A549 (cell line): Measurements from ENCODE around the gene SPPL3. TPM values are rescaled to one million over a fixed set of nuclear protein-coding genes. Genes with fewer than 3 reads are reported as not detected.
A peak's percentile ranks its signal among the peaks of the same experiment; 100 is the strongest.

Source experiments
- ATAC-seq, 2 experiments: fragments of 200-7000 bp in 1 of 2; fragments of >200 bp in 1 of 2; cut with Nextera tagmentation in 1 of 2; cut with Tn5 transposase in 1 of 2; 3 replicates each; pipeline versions ENCODE4 v1.8.0 to v1.9.1; 2018 to 2020; ENCODE audit warnings: mild to moderate bottlenecking in 1 of 2, moderate library complexity in 1 of 2
- CTCF ChIA-PET: fragments of 300-600 bp; sonication (Branson Sonifier 250); formaldehyde crosslinking; extraction: SDS; loops from one replicate; lab custom pipeline; 2021; ENCODE audit warnings: antibody characterized with exemption, inconsistent platforms; lab: Yijun Ruan, JAX
- POLR2A ChIA-PET: fragments of 350-600 bp; formaldehyde crosslinking; extraction: SDS; loops from one replicate; lab custom pipeline; 2021; ENCODE audit warnings: antibody characterized with exemption, inconsistent platforms; lab: Yijun Ruan, JAX
- DNase-seq, 2 experiments: peaks; one replicate each; pipeline versions ENCODE4 v3.0.0 to v3.0.0-alpha.2; 2011 to 2016; ENCODE audit warnings: low read depth in 1 of 2, low spot score in 1 of 2
- FAIRE-seq: peaks from 2 replicates; lab custom pipeline; 2011; peaks lifted over from hg19 to GRCh38; lab: Jason Lieb, UNC
- H3K27ac ChIP-seq, 2 experiments: fragments of >200 bp; sonication (Bioruptor Twin); formaldehyde crosslinking; 3 replicates each; pipeline ENCODE4 v1.5.1; 2016 to 2017
- H3K4me1 ChIP-seq: fragments of >200 bp; sonication (Bioruptor Twin); formaldehyde crosslinking; 3 replicates; pipeline ENCODE4 v1.6.1; 2016
- H3K4me2 ChIP-seq: fragments of >200 bp; sonication (Bioruptor Twin); formaldehyde crosslinking; 3 replicates; pipeline ENCODE4 v1.6.1; 2016
- H3K4me3 ChIP-seq: fragments of >200 bp; sonication (Bioruptor Twin); formaldehyde crosslinking; 3 replicates; pipeline ENCODE4 v1.5.1; 2016
- H3K9me3 ChIP-seq: fragments of >200 bp; sonication (Bioruptor Twin); formaldehyde crosslinking; 3 replicates; pipeline ENCODE4 v1.6.1; 2016
- BHLHE40 ChIP-seq: IDR thresholded peaks from 2 replicates; pipeline ENCODE4 v1.6.1; 2012; ENCODE audit warnings: low read depth, low read length, inconsistent platforms
- CBX2 ChIP-seq: fragments of 200-600 bp; sonication (generic); IDR thresholded peaks from 2 replicates; pipeline ENCODE4 v1.6.1; 2016; ENCODE audit warnings: low read depth, mild to moderate bottlenecking, borderline replicate concordance
- CEBPB ChIP-seq, 2 experiments: fragments of >200 bp in 1 of 2; sonication (Bioruptor Twin) in 1 of 2; formaldehyde crosslinking in 1 of 2; IDR thresholded peaks; 2 replicates each; pipeline ENCODE4 v1.6.1; 2012 to 2016
- CTCF ChIP-seq: fragments of >200 bp; sonication (Bioruptor Twin); formaldehyde crosslinking; IDR thresholded peaks from 3 replicates; pipeline ENCODE4 v1.5.1; 2016
- EHMT2 ChIP-seq: fragments of 200-600 bp; sonication (generic); IDR thresholded peaks from 2 replicates; pipeline ENCODE4 v1.6.1; 2016; ENCODE audit warnings: antibody characterized with exemption, low read depth, mild to moderate bottlenecking, moderate library complexity
- EP300 ChIP-seq, 2 experiments: fragments of >200 bp; sonication (Bioruptor Twin); formaldehyde crosslinking; IDR thresholded peaks; 2 replicates in 1 of 2; 3 replicates in 1 of 2; pipeline ENCODE4 v1.6.1; 2016 to 2017
- ESRRA ChIP-seq: fragments of 150-350 bp; IDR thresholded peaks from 2 replicates; pipeline ENCODE4 v1.6.1; 2014; ENCODE audit warnings: mild to moderate bottlenecking, low read length, borderline replicate concordance
- FOSB ChIP-seq: fragments of 250-450 bp; sonication (Bioruptor Pico); IDR thresholded peaks from 2 replicates; pipeline ENCODE4 v1.5.0; 2020; ENCODE audit warnings: mild to moderate bottlenecking, moderate library complexity
- HES2 ChIP-seq: fragments of >200 bp; sonication (Bioruptor Twin); formaldehyde crosslinking; IDR thresholded peaks from 2 replicates; pipeline ENCODE4 v1.6.1; 2016
- HOXA7 ChIP-seq: fragments of 250-450 bp; sonication (Bioruptor Pico); IDR thresholded peaks from 2 replicates; pipeline ENCODE4 v1.5.0; 2020; ENCODE audit warnings: mild to moderate bottlenecking, moderate library complexity
- JUNB ChIP-seq: fragments of >200 bp; sonication (Bioruptor Twin); formaldehyde crosslinking; IDR thresholded peaks from 2 replicates; pipeline ENCODE4 v1.6.1; 2016
- KDM5A ChIP-seq: fragments of 200-600 bp; sonication (generic); IDR thresholded peaks from 2 replicates; pipeline ENCODE4 v1.6.1; 2016; ENCODE audit warnings: antibody characterized with exemption, mild to moderate bottlenecking
- MAZ ChIP-seq: fragments of 150-350 bp; IDR thresholded peaks from 2 replicates; pipeline ENCODE4 v1.6.1; 2014; ENCODE audit warnings: antibody characterized with exemption, low read depth, low read length, borderline replicate concordance
- NFE2L2 ChIP-seq: fragments of 150-350 bp; conservative IDR thresholded peaks from 2 replicates; pipeline ENCODE4 v1.6.1; 2014; ENCODE audit warnings: low read length
- NR3C1 ChIP-seq: fragments of >200 bp; sonication (Bioruptor Twin); formaldehyde crosslinking; IDR thresholded peaks from 3 replicates; pipeline ENCODE4 v1.6.1; 2017
- POLR2A ChIP-seq: IDR thresholded peaks from 2 replicates; pipeline ENCODE4 v1.6.1; 2012; ENCODE audit warnings: mild to moderate bottlenecking, low read length
- POLR2AphosphoS2 ChIP-seq: conservative IDR thresholded peaks from 2 replicates; pipeline ENCODE4 v1.6.1; 2012; ENCODE audit warnings: low read length, improper control_type of control experiment, inconsistent platforms
- RAD21 ChIP-seq, 2 experiments: fragments of >200 bp in 1 of 2; sonication (Bioruptor Twin) in 1 of 2; formaldehyde crosslinking in 1 of 2; IDR thresholded peaks in 1 of 2; conservative IDR thresholded peaks in 1 of 2; 2 replicates in 1 of 2; 3 replicates in 1 of 2; pipeline ENCODE4 v1.6.1; 2012 to 2018; ENCODE audit warnings: inconsistent platforms in 1 of 2
- SREBF2 ChIP-seq: fragments of 450-650 bp; IDR thresholded peaks from 2 replicates; pipeline ENCODE4 v1.6.1; 2014; ENCODE audit warnings: mild to moderate bottlenecking, moderate library complexity
- ZFP36 ChIP-seq: fragments of 450-650 bp; IDR thresholded peaks from 2 replicates; pipeline ENCODE4 v1.6.1; 2014; ENCODE audit warnings: borderline replicate concordance; ENCODE audit not compliant: partially characterized antibody
- ZNF302 ChIP-seq: fragments of 250-450 bp; sonication (Bioruptor Pico); IDR thresholded peaks from 2 replicates; pipeline ENCODE4 v1.9.0; 2021; ENCODE audit warnings: inconsistent platforms, mild to moderate bottlenecking, moderate library complexity
- WGBS: methylation state at CpG from one replicate; pipeline ENCODE4 v1.1.6; 2017; ENCODE audit errors: missing lambda C conversion rate; 5-methylcytosine and 5-hydroxymethylcytosine counted together
- polyA plus RNA-seq, 4 experiments: library from polyadenylated mRNA; depleted of rRNA in 3 of 4; stranded (reverse); fragments of >200 nt; fragmentation: RNase III in 1 of 4; extraction: RNeasy Plus Mini Kit Qiagen cat#74134 plus additional on column Dnase treatment in 1 of 4; gene quantifications; 2 replicates in 3 of 4; 3 replicates in 1 of 4; pipeline ENCODE4 v1.2.3, GENCODE V29; 2011 to 2017
- TF ChIP-seq, protein P1 (sequence below): fragments of 200-600 bp; sonication (generic); IDR thresholded peaks from 2 replicates; pipeline ENCODE4 v1.6.1; 2016; ENCODE audit warnings: antibody characterized with exemption, mild to moderate bottlenecking, moderate library complexity
- TF ChIP-seq, protein P2 (sequence below): fragments of 250-450 bp; sonication (Bioruptor Pico); IDR thresholded peaks from 2 replicates; pipeline ENCODE4 v1.5.0; 2020; ENCODE audit warnings: low read depth, mild to moderate bottlenecking, moderate library complexity

SPPL3 gene
- polyA plus RNA-seq, 2 of the 4 experiments (the other 2 are of a cell fraction), result 25.0 to 26.6 TPM

DNA sequence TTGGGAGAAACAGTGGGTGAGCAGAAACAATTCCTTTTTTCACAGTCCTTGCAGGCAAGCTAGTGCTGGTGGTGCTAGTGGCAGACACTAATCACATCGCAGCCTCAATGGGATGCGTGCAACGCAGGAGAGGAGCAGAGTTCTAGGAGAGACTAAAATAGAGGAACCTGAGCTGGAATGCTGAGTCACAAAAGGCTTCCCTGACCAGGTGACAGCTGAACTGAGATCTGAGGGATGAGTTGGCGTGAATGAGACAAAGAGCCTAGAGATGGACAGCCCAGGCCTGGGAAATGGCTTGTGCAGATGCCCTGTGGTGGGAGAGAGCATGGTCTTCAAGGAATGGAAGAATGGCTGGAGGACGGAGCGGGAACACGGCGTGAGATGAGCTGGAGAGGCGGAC is 152.8 kb downstream of the SPPL3 start:
- peak in 1 of 2 experiments; percentile 30 for DNase-seq
- H3K4me3 ChIP-seq, result no peak overlapping the region
- TF ChIP-seq NFE2L2 (0 out of 2 replicates have a peak, but pooled peaks have one; percentile 12), POLR2A (no peak), NR3C1 (no peak), JUNB (no peak), BHLHE40 (no peak)
- no peak overlapping the region for H3K4me2 ChIP-seq
- ChIA-PET CTCF (interaction anchor here (0.6 to 1.4 kb wide), 4 partner anchors 10 to 148 kb away, joined by 3 to 5 read pairs (median 4); no protein-coding TSS in a partner anchor), POLR2A (no interaction called here)
- H3K27ac ChIP-seq, result no peak overlapping the region
- peak in 1 of 2 experiments; percentile 33; a peak in 3 of 6 replicates for ATAC-seq
- WGBS, result 96% methylated on average over 9 of the region's 9 CpGs
- no peaks in the 10 kb centered on the region for H3K9me3 ChIP-seq
- H3K4me1 ChIP-seq, result no peaks in the 10 kb centered on the region
- FAIRE-seq, result no peak

GRCh38 chr12:120750806-120751205 is 153.4 kb downstream of the SPPL3 start:
- Histone ChIP-seq H3K4me3 (no peak overlapping the region), H3K4me2 (no peak overlapping the region), H3K9me3 (no peaks in the 10 kb centered on the region), H3K27ac (no peak overlapping the region), H3K4me1 (no peaks in the 10 kb centered on the region)
- DNase-seq (no peak), FAIRE-seq (no peak), ATAC-seq (no peak)
- ChIA-PET CTCF (interaction anchor here (0.6 to 1.5 kb wide), 5 partner anchors 8 to 104 kb away, joined by 3 to 7 read pairs (median 4); no protein-coding TSS in a partner anchor), POLR2A (no interaction called here)
- 93% methylated on average over 5 of the region's 5 CpGs for WGBS
- TF ChIP-seq CTCF, result 0 out of 3 replicates have a peak, but pooled peaks have one; percentile 10
- no peak for TF ChIP-seq ESRRA
- TF ChIP-seq EHMT2, result no peak
- 0 out of 5 replicates have a peak, but pooled peaks of 1 of the 2 experiments have one; percentile 18 for TF ChIP-seq RAD21 (conservative IDR thresholded peaks at IDR 0.05 in 1 of 2, IDR thresholded peaks at IDR 0.05 in 1 of 2)

DNA sequence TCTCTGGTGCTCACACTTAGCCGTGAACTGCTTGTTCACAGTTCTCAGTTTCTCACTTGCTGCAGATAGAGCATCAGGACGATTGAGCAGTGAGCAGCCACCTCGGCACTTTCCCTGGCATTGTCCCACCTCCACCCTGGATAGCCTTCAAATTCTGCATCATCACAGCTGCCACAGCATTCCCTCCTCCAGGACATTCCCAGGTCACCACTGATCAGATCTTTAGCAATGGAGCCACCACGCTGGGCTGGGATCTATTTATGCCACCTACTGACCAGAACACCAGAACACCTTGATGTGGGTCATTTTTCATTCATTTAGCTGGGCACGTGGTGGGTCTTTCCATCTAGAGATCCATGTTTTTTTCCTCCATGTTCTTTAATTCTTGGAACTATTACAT is 154.9 kb downstream of the SPPL3 start:
- 71% methylated on average over 5 of the region's 5 CpGs for WGBS

More for the DNA sequence above, 154.9 kb downstream of the SPPL3 start:
- CTCF ChIA-PET, result interaction anchor here (0.6 to 1.2 kb wide), 2 partner anchors 23 to 223 kb away, joined by 3 read pairs; no protein-coding TSS in a partner anchor
- POLR2A ChIA-PET, result no interaction called here
- no peak for FAIRE-seq
- Histone ChIP-seq H3K27ac (no peak overlapping the region), H3K9me3 (no peaks in the 10 kb centered on the region), H3K4me2 (no peak overlapping the region), H3K4me3 (no peak overlapping the region), H3K4me1 (no peaks in the 10 kb centered on the region)
- ATAC-seq, result no peak
- DNase-seq, result no peak
- TF ChIP-seq ZNF302 (CRISPR knock-in tag) (no peak), KDM5A (no peak), BHLHE40 (no peak), MAZ (no peak), HES2 (no peak), EP300 (IDR thresholded peaks at IDR 0.05) (no peak), CEBPB (IDR thresholded peaks at IDR 0.05) (no peak), RAD21 (conservative IDR thresholded peaks at IDR 0.05 in 1 of 2, IDR thresholded peaks at IDR 0.05 in 1 of 2) (no peak), FOSB (CRISPR knock-in tag) (no peak), CBX2 (no peak), HOXA7 (CRISPR knock-in tag) (no peak), JUNB (no peak), POLR2A (no peak), POLR2AphosphoS2 (no peak), ZFP36 (no peak), SREBF2 (no peak)
- TF ChIP-seq, protein P1, sequence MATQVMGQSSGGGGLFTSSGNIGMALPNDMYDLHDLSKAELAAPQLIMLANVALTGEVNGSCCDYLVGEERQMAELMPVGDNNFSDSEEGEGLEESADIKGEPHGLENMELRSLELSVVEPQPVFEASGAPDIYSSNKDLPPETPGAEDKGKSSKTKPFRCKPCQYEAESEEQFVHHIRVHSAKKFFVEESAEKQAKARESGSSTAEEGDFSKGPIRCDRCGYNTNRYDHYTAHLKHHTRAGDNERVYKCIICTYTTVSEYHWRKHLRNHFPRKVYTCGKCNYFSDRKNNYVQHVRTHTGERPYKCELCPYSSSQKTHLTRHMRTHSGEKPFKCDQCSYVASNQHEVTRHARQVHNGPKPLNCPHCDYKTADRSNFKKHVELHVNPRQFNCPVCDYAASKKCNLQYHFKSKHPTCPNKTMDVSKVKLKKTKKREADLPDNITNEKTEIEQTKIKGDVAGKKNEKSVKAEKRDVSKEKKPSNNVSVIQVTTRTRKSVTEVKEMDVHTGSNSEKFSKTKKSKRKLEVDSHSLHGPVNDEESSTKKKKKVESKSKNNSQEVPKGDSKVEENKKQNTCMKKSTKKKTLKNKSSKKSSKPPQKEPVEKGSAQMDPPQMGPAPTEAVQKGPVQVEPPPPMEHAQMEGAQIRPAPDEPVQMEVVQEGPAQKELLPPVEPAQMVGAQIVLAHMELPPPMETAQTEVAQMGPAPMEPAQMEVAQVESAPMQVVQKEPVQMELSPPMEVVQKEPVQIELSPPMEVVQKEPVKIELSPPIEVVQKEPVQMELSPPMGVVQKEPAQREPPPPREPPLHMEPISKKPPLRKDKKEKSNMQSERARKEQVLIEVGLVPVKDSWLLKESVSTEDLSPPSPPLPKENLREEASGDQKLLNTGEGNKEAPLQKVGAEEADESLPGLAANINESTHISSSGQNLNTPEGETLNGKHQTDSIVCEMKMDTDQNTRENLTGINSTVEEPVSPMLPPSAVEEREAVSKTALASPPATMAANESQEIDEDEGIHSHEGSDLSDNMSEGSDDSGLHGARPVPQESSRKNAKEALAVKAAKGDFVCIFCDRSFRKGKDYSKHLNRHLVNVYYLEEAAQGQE, result no peak
- TF ChIP-seq, protein P2, sequence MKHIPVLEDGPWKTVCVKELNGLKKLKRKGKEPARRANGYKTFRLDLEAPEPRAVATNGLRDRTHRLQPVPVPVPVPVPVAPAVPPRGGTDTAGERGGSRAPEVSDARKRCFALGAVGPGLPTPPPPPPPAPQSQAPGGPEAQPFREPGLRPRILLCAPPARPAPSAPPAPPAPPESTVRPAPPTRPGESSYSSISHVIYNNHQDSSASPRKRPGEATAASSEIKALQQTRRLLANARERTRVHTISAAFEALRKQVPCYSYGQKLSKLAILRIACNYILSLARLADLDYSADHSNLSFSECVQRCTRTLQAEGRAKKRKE (CRISPR knock-in tag), result no peak
